GM21737 (cell line): ENCODE results near the gene GAB4.

Source experiments
- ATAC-seq: cut with Tn5 transposase; IDR thresholded peaks from one replicate; pipeline ENCODE4 v1.9.1; 2021; ENCODE audit warnings: mild to moderate bottlenecking, moderate library complexity; ENCODE audit not compliant: unreplicated experiment

GAB4 gene

GRCh38 chr22:16988257-16988656, 19.8 kb downstream of the GAB4 start:
- ATAC-seq, result no peak

- ATAC-seq, result no peak
Observed at GRCh38 chr22:16987822-16988221, 20.2 kb downstream of the GAB4 start.

- no peak for ATAC-seq
Observed at GRCh38 chr22:16975155-16975885, 32.7 kb downstream of the GAB4 start.

- ATAC-seq, result no peak
Observed at GRCh38 chr22:16974298-16975084, 33.5 kb downstream of the GAB4 start.

GRCh38 chr22:16973591-16974297, 34.3 kb downstream of the GAB4 start:
- no peak for ATAC-seq

GRCh38 chr22:16972311-16972710, 35.7 kb downstream of the GAB4 start:
- ATAC-seq, result no peak

- no peak for ATAC-seq
Observed at GRCh38 chr22:16970446-16970845, 37.6 kb downstream of the GAB4 start.

- ATAC-seq, result no peak
Observed at GRCh38 chr22:16969508-16970327, 38.3 kb downstream of the GAB4 start.

- ATAC-seq, result no peak
Observed at GRCh38 chr22:16968218-16968595, 39.8 kb downstream of the GAB4 start.

GRCh38 chr22:16967453-16968217, 40.4 kb downstream of the GAB4 start:
- no peak for ATAC-seq

- no peak for ATAC-seq
Observed at GRCh38 chr22:16966251-16966650, 41.8 kb downstream of the GAB4 start.

GRCh38 chr22:16965560-16965959, 42.5 kb downstream of the GAB4 start:
- no peak for ATAC-seq

GRCh38 chr22:16965083-16965482, 42.9 kb downstream of the GAB4 start:
- no peak for ATAC-seq

GRCh38 chr22:16964366-16964765, 43.7 kb downstream of the GAB4 start:
- ATAC-seq, result no peak

GRCh38 chr22:16963189-16963945, 44.7 kb downstream of the GAB4 start:
- no peak for ATAC-seq

- no peak for ATAC-seq
Observed at GRCh38 chr22:16962501-16962900, 45.5 kb downstream of the GAB4 start.

GRCh38 chr22:16961477-16962186, 46.4 kb downstream of the GAB4 start:
- no peak for ATAC-seq

GRCh38 chr22:16960884-16961249, 47.2 kb downstream of the GAB4 start:
- no peak for ATAC-seq
